RWPE1 (cell line): Measurements from ENCODE around the gene ZNF180.
"Not testable (repeated sequence)": the region's sequence is repeated elsewhere in the genome, so short reads cannot be mapped to it uniquely, and the experiment has no call there.

Experiments
- CTCF ChIA-PET: fragments of 350-600 bp; sonication (Branson Sonifier 250); formaldehyde crosslinking; extraction: SDS; loops from one replicate; lab custom pipeline; 2021; lab: Yijun Ruan, JAX
- POLR2A ChIA-PET: fragments of 400-600 bp; formaldehyde crosslinking; extraction: SDS; loops from one replicate; lab custom pipeline; 2020; ENCODE audit warnings: antibody characterized with exemption; ENCODE audit not compliant: low non-redundant PET; lab: Yijun Ruan, JAX
- DNase-seq: peaks from one replicate; pipeline ENCODE4 v3.0.0; 2012; ENCODE audit warnings: low spot score
- H3K27ac ChIP-seq: fragments of 450-650 bp; 2 replicates; pipeline ENCODE4 v1.5.1; 2017
- TF ChIP-seq, protein P1 (sequence below): fragments of 450-650 bp; conservative IDR thresholded peaks from 2 replicates; pipeline ENCODE4 v1.5.1; 2017; ENCODE audit warnings: low read depth, mild to moderate bottlenecking

ZNF180 gene

DNA sequence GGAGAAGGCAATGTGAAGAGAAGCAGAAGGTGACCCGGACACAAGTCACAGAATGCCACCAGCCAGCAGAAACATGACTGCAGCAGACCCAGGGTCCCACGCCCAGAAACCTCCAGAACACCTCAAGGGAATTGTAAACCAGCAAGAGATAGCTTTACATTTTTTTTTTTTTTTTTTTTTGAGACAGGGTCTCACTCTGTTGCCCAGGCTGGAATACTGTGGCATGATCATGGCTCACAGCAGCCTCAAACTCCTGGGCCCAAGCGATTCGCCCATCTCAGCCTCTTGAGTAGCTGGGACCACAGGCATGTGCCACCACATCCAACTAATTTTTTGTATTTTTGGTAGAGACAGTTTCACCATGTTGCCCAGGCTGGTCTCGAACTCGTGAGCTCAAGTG, 39.7 kb upstream of the ZNF180 start:
- ChIA-PET CTCF (no interaction called here), POLR2A (no interaction called here)
- DNase-seq = no peak
- TF ChIP-seq, protein P1, sequence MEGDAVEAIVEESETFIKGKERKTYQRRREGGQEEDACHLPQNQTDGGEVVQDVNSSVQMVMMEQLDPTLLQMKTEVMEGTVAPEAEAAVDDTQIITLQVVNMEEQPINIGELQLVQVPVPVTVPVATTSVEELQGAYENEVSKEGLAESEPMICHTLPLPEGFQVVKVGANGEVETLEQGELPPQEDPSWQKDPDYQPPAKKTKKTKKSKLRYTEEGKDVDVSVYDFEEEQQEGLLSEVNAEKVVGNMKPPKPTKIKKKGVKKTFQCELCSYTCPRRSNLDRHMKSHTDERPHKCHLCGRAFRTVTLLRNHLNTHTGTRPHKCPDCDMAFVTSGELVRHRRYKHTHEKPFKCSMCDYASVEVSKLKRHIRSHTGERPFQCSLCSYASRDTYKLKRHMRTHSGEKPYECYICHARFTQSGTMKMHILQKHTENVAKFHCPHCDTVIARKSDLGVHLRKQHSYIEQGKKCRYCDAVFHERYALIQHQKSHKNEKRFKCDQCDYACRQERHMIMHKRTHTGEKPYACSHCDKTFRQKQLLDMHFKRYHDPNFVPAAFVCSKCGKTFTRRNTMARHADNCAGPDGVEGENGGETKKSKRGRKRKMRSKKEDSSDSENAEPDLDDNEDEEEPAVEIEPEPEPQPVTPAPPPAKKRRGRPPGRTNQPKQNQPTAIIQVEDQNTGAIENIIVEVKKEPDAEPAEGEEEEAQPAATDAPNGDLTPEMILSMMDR = no peak
- no peak overlapping the region for H3K27ac ChIP-seq

DNA sequence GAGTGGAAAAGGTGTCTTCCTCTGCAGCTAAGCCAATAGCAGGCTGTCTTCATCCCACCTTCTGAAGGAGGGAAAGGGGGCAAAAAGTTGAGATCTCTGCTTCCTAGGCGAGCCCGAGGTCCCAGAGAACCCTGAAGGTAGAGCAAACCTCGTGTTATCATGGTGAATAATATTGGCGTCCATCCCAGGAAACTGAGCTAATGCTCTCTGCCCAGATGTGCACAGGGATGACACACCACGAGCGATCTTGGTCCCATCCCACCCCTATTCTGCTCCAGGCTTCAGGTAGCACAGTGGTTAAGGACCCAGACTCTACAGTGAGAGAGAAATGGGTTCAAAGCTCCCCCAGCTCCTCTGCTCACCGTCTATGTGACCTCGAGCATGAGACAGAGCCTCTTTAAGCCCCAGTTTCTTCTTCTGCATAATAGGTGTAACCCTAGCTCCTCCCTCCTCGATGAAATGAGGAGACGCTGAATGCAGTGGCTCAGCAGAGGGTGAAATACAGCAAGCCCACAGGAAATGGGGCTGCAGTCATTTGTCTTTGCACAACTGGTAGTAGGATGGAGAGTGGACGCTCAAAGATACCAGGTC, 39.0 kb upstream of the ZNF180 start:
- no peak overlapping the region for H3K27ac ChIP-seq
- DNase-seq = peak; percentile 48
- TF ChIP-seq, protein P1 = no peak
- POLR2A ChIA-PET = no interaction called here
- CTCF ChIA-PET = interaction anchor here (0.5 kb wide), 1 partner anchor 45 kb away, joined by 3 read pairs; no protein-coding TSS in a partner anchor

DNA sequence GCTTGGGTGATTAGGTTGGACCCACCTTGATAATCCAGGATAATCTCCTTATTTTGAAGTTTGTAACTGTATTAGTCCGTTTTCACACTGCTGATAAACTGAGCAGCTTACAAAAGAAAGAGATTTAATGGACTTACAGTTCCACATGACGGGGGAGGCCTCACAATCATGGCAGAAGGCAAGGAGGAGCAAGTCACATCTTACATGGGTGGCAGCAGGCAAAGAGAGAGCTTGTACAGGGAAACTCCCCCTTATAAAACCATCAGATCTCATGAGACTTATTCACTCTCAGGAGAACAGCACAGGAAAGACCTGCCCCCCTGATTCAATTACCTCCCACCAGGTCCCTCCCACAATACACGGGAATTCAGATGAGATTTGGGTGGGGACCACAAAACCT, 35.0 kb upstream of the ZNF180 start:
- POLR2A ChIA-PET, DNase-seq, CTCF ChIA-PET, H3K27ac ChIP-seq: not testable (repeated sequence)

DNA sequence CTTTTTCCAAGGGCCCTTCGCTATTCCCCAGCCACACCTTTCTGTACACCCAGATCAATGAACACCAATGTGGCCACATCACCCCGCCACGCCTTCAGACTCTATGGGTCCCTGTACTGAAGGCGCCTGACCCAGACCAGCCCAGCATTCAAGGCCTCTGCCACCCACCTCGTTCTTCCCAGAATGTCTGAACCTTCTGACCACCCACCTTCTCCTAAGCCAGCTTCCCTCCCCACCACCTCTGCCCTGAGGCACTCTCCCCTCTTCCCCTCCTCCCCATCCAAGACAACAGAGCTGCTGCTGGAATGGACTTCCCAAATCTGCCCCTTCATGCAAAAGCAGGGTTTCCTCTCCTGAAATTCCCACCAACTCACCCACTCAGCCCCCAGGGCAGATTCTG, 32.5 kb upstream of the ZNF180 start:
- TF ChIP-seq, protein P1 = no peak
- DNase-seq = no peak
- no peak overlapping the region for H3K27ac ChIP-seq
- ChIA-PET CTCF (interaction anchor here (0.7 kb wide), 1 partner anchor 39 kb away, joined by 3 read pairs; no protein-coding TSS in a partner anchor), POLR2A (no interaction called here)

DNA sequence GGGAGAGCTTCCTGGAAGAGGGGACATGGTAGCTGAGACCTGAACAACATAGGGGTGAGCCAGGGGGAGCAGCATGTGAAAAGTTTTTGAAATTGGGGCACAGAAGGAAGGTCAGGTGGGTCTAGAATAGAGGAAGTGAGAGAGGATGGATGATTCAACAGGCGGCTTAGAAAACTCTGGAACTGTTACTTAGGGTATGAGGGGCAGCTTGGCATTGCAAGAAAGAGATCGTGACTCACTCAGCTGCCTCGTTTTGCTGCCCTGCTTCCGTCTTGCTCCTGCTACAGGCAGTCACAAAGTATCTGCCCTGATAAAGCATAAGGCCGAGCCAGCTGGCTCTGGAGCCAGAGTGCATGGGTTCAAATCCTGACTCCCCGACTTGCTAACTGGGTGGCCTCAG, 30.5 kb upstream of the ZNF180 start:
- H3K27ac ChIP-seq = no peak overlapping the region
- POLR2A ChIA-PET = no interaction called here
- DNase-seq = peak; percentile 30
- TF ChIP-seq, protein P1 = no peak
- CTCF ChIA-PET = interaction anchor here (0.7 kb wide), 1 partner anchor 36 kb away, joined by 3 read pairs; no protein-coding TSS in a partner anchor

DNA sequence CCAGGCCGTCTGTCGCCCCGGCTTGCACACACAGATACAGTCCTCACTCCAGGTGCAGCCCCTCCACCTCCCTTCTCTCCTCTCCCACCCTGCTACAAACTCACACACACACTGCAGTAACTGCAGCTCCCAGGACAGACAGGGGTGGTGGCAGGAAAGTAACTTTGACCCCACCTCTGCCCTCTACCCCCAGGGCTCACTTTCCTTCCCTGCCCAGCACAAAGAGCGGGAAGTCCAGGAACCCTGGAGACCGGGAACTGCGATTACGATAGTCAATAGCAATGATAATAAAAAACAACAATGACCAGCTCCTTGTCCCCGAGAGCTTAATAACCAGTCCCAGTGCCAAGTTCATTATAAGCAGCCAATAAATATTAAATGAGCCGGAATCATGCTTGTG, 29.2 kb upstream of the ZNF180 start, which contains the start of gene CEACAM20:
CEACAM20 (minus strand) TSS at position 140 of the 400 bp plus-strand sequence. CDS start 166 bp downstream, outside the sequence.
- TF ChIP-seq, protein P1 = no peak
- H3K27ac ChIP-seq = no peak within 1 kb of the TSS
- no peak for DNase-seq
- ChIA-PET POLR2A (no interaction called here), CTCF (interaction anchor here (0.6 to 1.1 kb wide), 4 partner anchors 16 to 294 kb away, joined by 3 to 6 read pairs (median 5); no protein-coding TSS in a partner anchor)

DNA sequence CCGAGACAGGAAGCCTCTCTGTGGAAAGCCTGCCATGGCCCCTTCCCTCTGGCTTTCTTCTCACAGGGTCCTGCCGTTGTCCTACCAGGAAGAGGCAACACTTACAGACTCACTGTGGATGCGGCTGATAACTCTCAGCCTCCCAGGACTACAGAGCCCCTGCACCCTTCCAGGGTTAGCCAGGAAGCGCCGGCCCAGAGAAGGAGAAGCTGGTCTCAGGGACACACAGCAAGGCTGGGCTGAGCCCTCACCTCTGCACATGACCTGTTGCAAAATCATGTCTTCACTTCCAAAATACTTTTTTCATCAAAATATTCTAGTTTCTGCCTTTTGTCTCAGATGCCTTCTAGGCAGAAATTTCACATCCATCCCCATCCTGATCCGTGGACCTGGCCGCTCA, 27.2 kb upstream of the ZNF180 start:
- TF ChIP-seq, protein P1 = no peak
- DNase-seq = no peak
- ChIA-PET POLR2A (no interaction called here), CTCF (no interaction called here)
- H3K27ac ChIP-seq = no peak overlapping the region
